HEK293T (cell line): ENCODE results near the gene FAM89A.

Source experiments
- CTBP1 ChIP-seq: fragments of 450-650 bp; IDR thresholded peaks from 2 replicates; pipeline ENCODE4 v1.6.1; 2016; ENCODE audit warnings: borderline replicate concordance
- FOXK2 ChIP-seq: fragments of 450-650 bp; IDR thresholded peaks from 2 replicates; pipeline ENCODE4 v1.6.1; 2016; ENCODE audit warnings: mild to moderate bottlenecking
- SUZ12 ChIP-seq: fragments of 450-650 bp; IDR thresholded peaks from 2 replicates; pipeline ENCODE4 v1.6.1; 2016; ENCODE audit warnings: mild to moderate bottlenecking

DNA sequence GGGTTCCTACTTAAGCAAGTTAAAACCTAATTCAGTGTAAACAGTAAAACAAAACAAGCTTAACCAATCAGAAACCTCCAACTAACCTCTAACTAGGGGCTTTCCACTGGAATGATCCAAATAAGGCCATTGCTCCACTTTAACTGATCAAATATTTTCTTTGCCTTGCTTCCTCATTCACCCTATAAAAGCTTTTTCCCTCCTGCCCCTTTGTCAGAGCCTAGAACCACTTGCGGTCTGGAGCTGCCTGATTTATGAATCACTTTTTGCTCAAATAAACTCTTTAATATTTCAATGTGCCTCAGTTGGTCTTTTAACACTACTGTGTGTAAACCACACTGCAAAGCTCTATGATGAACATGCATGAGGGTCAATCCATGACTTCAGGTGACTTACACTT, 4.5 kb upstream of the FAM89A start:
- TF ChIP-seq FOXK2 (no peak), CTBP1 (no peak), SUZ12 (no peak)
